Amygdala (tissue), 56 donors: ENCODE results near the gene PLEKHA3.
"Not testable (repeated sequence)": the region's sequence is repeated elsewhere in the genome, so short reads cannot be mapped to it uniquely, and the experiment has no call there.

Experiments
- DNase-seq, 56 donors: peaks; one replicate each; lab custom pipeline; 2025; lab: John Stamatoyannopoulos, UW

The PLEKHA3 gene

GRCh38 chr2:178480227-178481181 lies at the start of gene PLEKHA3:
PLEKHA3 (plus strand) TSS chr2:178480457; CDS start chr2:178480870, 413 bp downstream.
- DNase-seq, result peak; percentile 49 to 94 (median 87)

GRCh38 chr2:178436662-178437061 lies 43.6 kb upstream of the PLEKHA3 start:
- no peak for DNase-seq

GRCh38 chr2:178441426-178441825 lies 38.8 kb upstream of the PLEKHA3 start:
- no peak for DNase-seq

DNA sequence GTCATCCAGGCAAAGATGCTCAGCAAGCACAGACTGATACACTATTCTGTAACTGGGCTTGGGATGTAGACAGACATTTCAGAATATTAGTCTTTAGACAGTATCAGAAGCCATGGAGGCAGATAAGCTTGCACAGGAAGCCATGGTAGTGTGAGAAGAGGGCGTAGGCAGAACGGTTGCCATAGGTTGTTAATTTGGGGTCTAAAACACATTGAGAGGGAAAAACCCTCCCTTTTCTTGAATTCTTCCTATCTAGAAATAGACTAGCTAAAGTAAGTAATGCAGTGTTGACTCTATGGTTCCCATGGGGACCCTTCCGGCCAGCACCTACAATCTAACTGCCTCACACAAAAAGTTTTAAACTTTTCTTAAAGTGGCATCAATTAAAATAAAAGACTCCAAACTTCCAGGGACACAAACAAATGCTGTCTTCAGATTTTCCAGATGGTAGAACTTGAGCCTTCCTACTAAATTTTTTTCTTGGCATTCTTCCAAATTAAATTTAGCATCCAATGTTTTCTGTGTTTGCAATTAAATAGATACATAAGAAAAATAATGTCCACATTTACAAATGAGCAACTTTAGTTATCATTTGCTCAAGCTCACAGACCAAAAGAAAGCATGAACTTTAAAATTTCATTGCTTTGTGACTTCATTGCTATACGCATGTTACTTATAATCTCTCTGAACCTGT lies 31.1 kb upstream of the PLEKHA3 start:
- no peak for DNase-seq

DNA sequence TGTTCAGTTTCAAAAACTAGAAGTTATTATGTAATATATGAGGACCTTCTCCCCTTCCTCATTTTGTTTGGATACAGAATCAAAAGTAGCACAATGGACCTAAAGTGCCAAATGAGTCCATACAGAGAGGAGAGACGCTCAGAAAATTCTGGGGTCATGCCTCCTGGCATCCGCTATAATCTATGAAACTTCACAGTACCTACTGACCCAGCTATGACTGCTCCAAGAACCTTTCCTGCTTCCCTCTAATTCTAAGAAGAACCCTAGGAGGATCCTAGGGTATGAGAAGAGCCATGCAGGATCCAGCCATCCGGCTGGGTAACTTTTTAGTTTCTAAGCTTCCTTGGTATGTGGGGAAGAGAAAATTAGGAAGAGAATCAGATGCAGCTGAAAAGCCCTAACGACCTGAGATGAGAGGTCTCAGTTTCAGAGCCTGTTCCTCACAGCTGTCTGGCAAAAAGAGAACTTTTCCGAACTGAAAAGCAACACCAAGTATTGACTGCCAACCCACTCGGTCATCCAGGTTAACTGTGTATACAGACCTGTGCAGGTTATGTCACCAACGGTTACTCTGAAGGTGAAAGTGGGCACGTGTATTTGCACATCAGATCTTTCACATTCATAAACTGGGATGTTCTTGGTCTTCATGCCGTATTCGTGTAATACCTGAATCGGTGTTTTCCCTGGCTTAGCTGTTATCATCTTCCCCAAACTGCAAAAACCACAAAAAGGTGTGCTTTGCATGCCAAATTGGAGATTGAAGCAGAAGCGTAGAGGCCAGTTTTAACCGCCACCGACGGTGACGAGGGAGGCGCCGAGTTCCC lies 30.3 kb upstream of the PLEKHA3 start:
- DNase-seq, result peak in 3 of 56 donors; percentile 26 to 74 (median 57)

- peak in 7 of 56 donors; percentile 33 to 78 (median 64) for DNase-seq
These were observed 29.8 kb upstream of the PLEKHA3 start for GRCh38 chr2:178450524-178450773.

DNA sequence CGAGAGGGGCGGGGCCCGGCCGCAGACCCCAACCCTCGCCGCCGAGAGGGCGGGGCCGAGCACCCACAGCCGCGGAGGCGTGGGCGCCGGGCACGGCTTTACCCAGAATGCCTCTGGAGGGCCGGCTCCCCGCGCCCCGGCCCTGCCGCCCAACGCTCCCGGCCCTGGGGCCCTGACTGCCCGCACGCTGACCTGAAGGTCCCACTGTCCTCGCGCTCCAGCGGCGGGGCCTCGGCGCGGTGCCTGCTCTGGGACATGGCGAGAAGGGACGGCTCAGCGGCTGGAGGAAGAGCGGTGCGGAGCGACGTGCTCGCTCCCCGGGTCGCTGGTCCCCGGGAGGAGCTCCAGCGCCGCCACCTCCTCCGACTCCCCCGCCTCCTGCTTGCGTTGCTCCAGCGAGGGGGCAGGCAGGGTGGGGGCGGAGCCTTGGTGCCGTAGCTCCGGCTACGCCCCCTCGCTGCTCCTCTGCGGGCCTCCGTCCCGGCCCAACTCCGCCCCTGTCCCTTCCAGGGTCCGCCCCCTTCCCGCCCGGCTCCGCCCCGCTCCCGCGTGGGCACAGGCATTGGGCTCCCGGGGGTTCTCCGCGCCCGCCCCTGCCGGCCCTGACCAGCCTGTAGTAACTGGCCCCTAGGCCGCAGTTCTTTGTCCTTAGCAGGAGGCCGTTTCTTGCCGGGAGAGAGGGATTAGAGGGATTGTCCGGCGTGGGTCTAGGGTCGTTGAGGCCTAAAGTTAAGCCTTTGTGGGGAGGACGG lies 29.3 kb upstream of the PLEKHA3 start, which contains the start of the genes PJVK and PRKRA:
Gene PJVK (plus strand): TSS at position 605 of the 752 bp plus-strand sequence. CDS start 2,032 bp downstream, outside the sequence.
Gene PRKRA (minus strand): TSS at position 402 of the 752 bp plus-strand sequence. CDS start 145 bp downstream, at position 257.
- DNase-seq, result peak; percentile 75 to 99 (median 96)

DNA sequence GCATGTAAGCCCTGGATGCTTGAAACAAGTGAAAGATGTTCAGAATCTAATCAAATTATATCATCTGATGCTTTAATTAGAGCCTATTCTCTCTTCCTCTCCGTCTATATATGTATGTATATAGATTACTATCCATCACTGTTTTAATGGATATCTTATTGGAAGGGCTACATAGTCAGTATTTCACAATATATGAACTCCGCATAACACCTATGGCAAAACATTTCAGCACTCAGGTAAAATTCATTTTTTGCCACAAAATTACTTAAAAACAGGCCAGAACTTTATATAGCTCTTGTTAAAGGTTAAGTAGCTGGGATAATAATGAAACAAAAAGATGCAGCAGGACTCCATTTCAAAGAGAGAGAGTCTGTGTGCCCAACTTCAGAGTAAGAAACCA lies 27.9 kb upstream of the PLEKHA3 start:
- no peak for DNase-seq

- no peak for DNase-seq
These were observed 27.4 kb upstream of the PLEKHA3 start for GRCh38 chr2:178452870-178453269.

DNA sequence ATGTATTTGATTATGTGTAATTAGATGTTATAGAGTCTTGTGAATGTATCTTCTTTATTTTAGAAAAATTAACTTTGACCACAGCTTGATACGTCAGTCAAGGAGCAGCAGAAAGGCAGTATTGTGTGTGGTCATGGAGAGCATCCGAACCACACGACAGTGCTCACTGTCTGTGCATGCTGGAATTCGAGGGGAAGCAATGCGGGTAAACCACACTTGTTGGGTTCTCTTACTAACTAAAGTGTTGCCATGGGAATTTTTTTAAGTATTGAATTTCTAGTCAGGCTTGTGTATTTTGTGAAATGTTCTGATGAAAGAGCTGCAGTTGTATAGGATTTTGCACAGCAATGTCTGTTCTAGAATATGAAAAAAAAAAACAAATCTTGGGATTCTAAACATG lies 24.3 kb upstream of the PLEKHA3 start:
- no peak for DNase-seq

DNA sequence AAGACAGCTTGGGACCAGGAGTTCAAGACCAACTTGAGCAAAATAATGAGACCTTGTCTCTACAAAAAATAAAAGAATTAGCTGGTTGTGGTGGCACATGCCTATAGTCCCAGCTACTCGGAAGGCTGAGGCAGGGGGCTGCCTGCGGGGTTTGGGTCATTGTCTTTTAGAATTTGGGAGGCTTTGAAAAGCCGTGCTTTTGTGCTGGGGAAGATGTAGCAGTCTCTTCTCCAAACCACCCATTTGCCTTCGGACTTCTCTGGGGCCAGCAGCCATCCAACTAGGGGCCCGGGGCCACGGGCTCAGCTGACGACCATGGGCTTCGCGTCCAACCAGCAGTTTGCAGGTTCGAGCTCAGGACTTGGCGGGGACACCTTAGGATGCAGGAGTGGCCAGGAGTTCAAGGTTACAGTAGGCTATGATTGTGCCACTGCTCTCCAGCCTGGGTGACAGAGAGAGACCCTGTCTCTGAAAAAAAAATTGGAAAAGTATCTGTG lies 22.8 kb upstream of the PLEKHA3 start:
- DNase-seq, result no peak

DNA sequence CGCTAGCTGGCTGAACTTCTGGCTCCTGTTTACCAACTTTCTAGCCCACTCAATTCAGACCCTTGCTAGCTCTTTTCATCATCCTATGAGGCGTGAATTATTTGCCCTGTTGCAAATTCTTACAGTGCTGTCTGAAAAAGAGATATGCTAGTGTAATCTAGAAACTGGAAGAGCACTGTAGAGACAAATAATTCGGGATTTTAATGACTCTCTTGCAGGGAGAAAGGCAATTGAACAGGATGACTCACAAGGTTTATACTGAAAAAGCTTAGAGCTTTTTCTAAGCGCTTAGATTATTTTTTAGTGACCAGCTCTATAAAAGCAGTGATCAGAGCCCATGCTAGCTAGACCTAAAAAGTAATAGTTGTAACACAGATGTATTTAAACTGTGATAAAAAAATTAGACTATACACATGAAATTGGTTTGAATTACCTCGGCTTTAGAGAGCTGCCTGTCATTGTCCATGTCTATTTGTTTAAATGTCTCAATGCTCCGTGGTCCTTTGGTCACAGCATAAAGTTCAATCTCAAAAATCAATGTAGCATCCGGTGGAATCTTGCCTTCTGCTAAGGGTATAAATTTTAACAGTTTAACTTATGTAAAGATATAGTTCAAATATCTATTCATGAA lies 10.9 kb upstream of the PLEKHA3 start:
- no peak for DNase-seq

- DNase-seq, result not testable (repeated sequence)
These were observed 8.9 kb upstream of the PLEKHA3 start for GRCh38 chr2:178471313-178471712.

DNA sequence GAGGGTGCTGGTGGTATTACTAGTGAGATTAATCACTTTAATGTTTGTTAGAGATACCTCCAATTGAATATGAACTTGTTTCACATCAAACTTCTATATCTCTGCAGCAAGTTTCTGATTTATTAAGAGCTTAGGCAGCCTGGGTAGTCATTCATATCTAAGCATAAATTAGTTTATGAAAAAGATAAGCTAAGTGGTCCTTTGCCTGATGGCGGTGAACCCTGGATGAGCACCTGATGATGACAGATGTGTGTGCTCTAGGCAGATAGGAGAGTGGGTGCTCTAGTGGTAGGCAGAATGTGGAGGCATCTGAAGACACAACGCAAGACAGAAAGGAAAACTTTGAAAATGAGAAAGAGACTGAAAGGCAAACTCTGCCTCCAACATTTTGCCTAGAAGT lies 6.9 kb upstream of the PLEKHA3 start:
- no peak for DNase-seq

GRCh38 chr2:178473931-178474330 lies 6.3 kb upstream of the PLEKHA3 start:
- DNase-seq, result no peak

- no peak for DNase-seq
These were observed 5.7 kb upstream of the PLEKHA3 start for GRCh38 chr2:178474560-178474959.

- DNase-seq, result no peak
These were observed 3.8 kb upstream of the PLEKHA3 start for GRCh38 chr2:178476477-178476876.

DNA sequence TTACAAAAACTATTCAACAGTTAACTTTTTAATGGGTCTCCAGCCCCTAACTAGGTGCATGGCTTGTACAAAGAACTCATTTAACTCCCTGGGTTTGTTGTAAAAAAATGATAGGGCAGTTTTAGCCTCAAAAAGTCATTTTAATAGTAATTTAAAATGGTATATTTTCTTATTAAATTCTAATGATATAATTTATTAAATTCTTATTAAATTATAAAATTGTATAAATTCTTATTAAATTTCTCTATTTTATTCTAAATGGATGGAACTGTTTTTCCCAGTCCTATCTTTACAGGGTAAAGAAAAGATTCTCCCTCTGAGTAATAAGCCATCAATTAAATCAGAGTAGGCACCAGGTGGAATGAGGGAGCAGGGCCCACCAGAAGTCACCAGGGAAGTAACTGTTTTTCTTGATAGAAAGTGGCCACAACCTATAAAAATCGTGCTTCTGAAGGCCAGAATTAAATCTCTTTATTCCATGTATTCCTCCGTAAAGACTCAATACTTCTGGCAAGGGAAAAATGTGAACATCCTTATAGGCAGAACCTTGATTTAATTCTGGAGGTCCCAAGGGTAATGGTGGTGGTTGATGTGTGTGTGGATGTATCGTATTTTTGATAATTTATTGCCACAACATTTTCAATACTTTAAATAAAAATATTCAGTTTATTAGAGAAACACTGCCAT lies 2.7 kb upstream of the PLEKHA3 start:
- DNase-seq, result no peak

DNA sequence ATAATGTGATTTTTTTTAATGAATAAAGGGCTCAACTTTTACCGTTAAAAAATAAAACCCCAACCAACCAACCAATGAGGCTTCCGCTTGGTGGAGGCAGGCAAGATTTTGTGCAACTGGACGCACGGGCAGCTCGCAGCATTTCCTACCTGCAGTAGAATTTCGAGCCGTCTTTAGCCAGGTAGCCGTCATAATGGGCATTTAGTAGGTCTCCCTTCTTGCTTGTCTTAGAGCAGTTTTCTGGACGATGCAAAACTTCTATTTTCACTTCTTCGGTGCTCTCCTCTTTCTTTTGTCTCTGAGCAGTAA lies 2.2 kb upstream of the PLEKHA3 start:
- DNase-seq, result peak in 8 of 56 donors; percentile 22 to 60 (median 34)
